ENCODE results near the gene DCUN1D3.
"Not testable (repeated sequence)": the region's sequence is repeated elsewhere in the genome, so short reads cannot be mapped to it uniquely, and the experiment has no call there.

DCUN1D3 gene

DNA sequence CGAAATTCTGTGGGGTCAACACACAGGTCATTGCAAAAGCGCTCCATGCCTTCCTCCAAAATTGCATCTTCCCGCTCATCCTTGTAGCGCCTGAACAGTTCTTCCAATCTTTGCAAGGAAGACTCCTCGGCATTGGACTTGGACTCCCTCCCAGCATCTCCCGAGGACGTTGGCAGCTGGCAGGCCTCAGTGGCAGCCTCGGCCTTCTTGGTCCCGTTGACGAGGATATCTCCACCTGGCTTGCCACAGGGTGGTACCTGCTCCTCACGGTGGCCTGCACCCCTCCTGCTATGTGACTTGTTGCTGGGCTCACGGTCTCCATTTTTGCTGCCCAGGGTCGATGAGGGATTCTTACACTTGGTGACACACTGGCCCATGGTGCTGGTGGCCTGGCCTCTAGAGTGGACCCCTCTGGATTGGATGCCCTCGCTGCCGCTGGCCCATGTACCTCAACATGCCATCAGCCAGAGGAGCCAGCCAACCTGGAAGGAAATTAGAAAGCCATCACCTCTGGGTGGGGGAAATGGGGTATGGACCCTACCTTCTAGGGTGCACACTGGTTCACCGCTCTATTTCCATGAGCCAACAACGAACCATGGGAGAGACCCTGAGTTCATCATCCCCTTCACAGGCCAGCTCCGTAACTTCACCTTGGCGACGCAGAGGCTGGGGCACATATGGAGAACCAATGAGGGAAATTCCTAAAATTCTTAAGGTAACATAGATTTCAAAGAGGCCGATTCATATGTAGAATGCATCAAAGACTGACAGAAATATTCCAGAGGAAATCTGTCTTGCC, 37.8 kb downstream of the DCUN1D3 start:
- no peak for FAIRE-seq

GRCh38 chr16:20860995-20861394, 39.2 kb downstream of the DCUN1D3 start:
- FAIRE-seq, result not testable (repeated sequence)

- FAIRE-seq, result no peak
Measured at GRCh38 chr16:20860361-20860760, 39.8 kb downstream of the DCUN1D3 start.

GRCh38 chr16:20859699-20860098, 40.5 kb downstream of the DCUN1D3 start:
- no peak for FAIRE-seq

GRCh38 chr16:20859229-20859628, 40.9 kb downstream of the DCUN1D3 start:
- FAIRE-seq, result no peak

DNA sequence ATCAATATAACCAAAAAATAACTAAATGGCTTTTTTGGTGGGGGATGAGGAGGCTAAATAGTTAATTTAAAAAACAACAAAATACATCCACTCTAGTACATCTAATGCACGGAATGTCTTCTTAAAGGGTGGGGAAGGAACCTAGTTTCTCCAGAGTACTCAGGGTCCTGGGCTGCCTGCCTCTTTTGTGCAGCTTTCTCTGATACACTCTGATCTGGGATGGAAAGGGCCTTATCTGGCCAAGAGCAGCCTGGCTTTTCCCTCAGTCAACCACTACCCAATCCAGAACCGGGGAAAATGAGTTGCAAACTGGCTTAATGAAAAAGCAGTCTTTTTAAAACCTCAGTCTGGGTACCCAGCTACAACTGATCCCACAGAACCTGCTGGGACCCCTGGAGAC, 42.9 kb downstream of the DCUN1D3 start:
- no peak for FAIRE-seq

DNA sequence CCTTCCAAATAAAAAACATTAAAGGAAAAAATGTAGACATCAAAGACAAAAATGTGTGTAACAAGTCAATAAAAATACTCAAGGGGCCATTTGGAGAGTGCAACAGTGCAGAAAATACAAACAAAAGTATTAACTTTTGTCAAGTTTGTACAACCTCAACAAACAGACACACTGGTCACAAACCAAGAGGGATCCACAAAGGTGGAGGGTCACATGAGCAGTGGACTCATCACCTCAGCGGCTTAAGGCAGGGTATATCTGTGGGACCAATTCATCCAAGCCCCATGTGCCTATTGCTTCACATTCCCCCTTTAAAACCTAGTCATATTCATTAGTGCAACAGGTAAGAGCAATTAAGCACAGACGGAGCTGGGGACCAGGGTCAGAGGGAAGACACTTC, 45.2 kb downstream of the DCUN1D3 start:
- FAIRE-seq, result no peak

- FAIRE-seq, result no peak
Measured at GRCh38 chr16:20853981-20854620, 46.1 kb downstream of the DCUN1D3 start.

- no peak for FAIRE-seq
Measured at GRCh38 chr16:20853143-20853542, 47.0 kb downstream of the DCUN1D3 start.

DNA sequence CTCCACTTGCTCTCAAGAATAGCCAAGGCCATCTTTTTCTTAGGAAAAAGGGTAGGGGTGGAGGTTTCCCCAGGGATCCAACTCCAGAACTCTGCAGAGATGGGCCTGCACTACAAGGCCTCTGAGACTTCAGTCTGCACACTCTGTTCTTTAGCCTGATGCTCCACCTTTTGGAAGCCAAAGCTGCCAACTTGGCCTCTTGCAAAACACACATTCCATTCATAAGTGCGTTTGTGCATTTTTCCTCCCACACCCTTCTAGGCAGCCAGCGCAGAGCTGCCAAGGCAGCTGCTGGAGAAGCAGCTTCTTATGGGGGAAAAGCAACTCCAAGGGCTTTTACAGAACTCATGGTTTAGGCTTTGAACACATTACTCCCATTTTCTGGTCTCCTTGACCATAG, 48.6 kb downstream of the DCUN1D3 start:
- no peak for FAIRE-seq

- FAIRE-seq, result no peak
Measured at GRCh38 chr16:20850981-20851380, 49.2 kb downstream of the DCUN1D3 start.

DNA sequence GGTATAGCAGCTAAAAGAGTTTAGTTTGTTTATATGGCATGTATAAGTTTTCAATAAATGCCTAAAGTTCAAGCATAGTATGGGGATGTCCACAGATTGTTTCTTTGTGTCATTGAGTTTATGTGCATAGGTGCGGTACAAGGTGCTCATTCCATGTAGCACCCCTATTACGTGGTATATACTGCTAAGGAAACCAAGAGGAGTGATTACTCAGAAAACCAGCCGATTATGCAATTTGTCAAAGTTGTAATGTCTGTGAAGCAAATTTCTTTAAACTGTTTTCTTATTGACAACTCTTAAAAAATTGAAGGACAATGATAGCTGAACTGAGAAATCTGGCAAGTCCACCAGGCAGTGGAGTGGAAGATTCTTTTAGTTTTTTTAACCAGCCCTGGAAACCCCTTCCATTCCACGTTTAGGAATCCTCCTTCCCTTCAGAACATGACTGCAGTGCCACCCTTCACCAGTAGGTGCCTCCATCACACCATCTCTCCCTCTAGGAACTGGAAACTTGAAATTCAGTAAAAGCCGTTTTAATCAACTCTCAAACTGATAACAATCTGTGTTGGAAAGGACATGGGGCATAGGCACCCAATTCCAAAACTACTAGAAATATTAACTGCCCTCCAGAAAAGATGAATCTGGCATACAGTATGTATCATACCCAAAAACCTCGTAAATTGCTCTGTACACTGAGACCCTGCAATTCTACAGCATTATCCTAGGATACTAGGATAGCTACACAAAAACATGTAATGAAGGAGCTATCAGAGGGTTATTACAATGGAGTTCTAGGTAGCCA, 50.4 kb downstream of the DCUN1D3 start:
- FAIRE-seq, result no peak

GRCh38 chr16:20847550-20847949, 52.6 kb downstream of the DCUN1D3 start:
- no peak for FAIRE-seq

DNA sequence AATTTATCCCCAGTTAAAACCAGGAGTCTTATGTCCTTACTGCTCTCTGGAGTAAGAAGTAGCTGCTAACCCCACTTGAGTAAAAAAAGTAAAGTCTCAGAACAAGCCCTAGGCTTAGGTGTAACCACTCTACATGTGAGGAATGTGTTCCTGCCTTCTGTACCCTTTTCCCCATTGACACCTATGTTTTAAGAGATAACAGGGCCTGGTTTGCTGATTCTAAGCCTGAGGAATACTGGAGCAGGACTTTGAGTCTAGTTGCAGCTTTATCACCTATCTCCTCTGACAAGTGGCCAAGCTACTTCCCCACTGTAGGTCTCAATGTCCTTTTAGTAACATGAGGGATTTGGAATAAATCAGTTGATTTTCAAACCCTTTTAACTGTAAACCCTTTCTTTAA, 53.6 kb downstream of the DCUN1D3 start:
- no peak for FAIRE-seq

DNA sequence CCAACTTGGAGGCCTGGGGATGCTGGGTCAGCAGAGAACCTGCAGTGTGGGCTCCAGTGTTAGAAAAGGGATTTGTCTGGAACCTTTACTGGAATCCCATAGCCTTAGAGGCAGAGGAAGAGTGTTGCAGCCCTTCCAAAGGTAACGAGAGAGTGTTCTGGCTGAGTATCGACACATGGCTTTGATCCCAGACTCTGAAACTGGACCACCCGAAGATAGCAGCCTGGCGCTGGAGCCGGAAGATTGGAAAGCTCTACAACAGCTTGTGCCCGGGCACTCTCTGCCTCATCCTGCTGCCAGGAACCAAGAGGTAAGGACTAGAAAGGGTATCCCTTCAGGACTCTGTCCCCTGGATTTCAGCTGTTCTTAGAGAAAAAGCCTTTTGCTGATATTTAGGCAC, 54.1 kb downstream of the DCUN1D3 start:
- no peak for FAIRE-seq

DNA sequence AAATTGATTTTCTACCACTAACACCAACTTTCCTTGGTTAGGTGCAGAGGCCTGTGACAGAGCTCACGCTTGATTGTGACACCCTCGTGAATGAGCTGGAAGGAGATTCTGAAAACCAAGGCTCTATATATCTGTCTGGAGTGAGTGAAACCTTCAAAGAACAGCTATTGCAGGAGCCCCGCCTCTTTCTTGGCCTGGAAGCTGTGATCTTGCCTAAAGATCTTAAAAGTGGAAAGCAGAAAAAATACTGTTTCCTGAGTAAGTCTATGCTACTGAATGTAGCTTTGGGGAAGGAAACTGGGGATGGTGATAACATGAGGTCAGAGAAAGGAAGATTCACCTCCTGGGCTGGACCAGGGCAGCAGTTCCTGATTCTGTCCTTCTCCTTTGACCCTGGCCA, 55.6 kb downstream of the DCUN1D3 start:
- FAIRE-seq, result no peak

DNA sequence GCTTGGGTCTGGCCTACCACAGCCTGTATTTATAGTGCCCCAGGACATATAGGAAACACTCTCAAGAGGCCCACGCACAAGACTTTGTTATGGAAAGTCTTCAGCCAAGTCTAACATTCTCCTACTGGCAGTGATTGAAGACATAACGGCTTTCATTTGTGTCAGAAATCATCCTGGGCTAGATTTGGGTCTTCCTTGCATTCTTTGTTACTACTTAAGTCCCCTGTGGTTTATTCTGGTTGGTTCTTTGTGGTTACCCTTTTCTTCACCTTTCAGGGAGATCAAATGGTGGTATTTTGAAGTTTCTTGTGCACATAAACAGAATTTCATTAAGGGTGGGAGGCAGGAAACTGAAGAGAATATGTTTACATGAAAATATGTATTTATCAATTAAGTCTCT, 56.1 kb downstream of the DCUN1D3 start:
- no peak for FAIRE-seq

DNA sequence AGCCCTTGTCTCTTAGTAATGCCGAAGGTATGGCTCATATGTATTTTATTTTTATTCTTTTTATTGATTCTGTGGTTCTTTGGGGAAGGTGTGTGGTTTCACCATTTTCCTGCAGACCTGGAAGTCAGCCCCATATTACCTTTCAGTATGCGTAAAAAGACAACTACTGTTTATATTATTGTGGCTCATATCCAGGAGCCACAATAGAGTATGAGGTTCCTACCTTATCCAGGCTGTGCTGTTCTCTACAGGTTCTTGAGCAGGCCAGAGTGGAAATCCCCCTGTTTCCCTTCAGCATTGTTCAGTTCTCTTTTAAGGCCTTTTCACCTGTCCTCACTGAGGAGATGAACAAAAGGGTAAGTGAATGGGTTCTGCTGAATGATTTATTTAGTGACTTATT, 60.7 kb downstream of the DCUN1D3 start:
- FAIRE-seq, result no peak

GRCh38 chr16:20838240-20838639, 61.9 kb downstream of the DCUN1D3 start:
- no peak for FAIRE-seq

DNA sequence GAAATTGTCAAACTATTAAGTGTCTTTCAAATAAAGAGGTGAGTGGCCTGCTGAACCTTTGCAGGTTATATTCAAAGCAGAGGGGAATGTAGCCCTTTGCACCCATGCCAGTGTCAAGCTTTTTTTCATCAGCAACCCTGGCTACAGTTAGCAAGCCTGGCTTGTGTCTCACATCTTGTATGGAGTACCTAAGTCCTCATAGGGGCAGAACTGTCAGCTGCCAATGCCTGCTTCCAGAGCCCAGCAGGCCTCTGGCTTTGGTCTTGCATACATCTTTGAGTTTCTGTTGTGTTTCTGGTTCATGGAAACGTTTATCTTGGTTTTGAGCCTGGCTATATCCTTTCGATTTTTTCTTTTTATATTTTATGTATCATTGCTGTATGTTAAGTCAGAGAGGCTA, 67.1 kb downstream of the DCUN1D3 start:
- FAIRE-seq, result no peak

DNA sequence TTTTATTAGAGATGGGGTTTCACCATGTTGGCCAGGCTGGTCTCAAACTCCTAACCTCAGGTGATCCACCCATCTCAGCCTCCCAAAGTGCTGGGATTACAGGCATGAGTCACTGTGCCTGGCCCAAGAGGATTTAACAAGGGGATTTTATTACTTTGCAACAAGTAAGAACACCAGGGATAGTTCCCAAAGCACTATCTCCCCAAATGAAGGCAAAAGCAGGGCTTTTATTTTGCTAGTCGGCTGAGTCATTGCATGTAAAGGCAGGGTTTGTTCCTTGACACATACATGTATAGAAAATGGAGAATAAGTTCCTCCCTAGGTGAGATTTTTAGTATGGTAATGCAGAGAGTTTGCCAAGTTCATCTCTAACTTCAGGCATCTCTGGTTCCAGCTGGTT, 69.8 kb downstream of the DCUN1D3 start:
- no peak for FAIRE-seq

DNA sequence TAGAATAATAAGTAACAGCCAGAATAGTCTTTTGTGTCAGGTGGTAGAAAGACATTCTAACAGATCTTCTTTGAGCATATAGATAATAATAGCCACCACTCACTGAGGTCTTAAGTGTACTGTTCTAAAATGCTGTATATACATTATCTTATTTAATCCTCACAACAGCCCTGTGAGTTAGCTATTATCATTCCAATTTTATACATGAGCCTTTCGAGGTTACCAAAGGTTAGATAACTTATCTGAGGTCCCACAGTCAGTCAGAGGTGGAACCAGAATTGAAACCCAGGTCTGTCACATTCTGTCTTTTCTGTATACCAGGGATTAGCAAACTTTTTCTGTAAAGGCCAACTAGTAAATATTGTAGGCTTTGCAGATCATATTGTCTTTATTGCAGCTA, 70.6 kb downstream of the DCUN1D3 start:
- no peak for FAIRE-seq

GRCh38 chr16:20826039-20826566, 74.1 kb downstream of the DCUN1D3 start:
- no peak for FAIRE-seq

All from colon (tissue), 2 donors.